ENCODE data around the gene HAUS1.
"Not testable (repeated sequence)": the region's sequence is repeated elsewhere in the genome, so short reads cannot be mapped to it uniquely, and the experiment has no call there.

HAUS1 gene

GRCh38 chr18:46104128-46104911 is at the start of gene HAUS1:
TSS of gene HAUS1 (plus strand) at chr18:46104385. CDS start at chr18:46104412, 27 bp downstream.
- peak; percentile 95 for DNase-seq

GRCh38 chr18:46054956-46055837 is 49.0 kb upstream of the HAUS1 start:
- no peak for DNase-seq

GRCh38 chr18:46055838-46056230 is 48.4 kb upstream of the HAUS1 start:
- DNase-seq: no peak

GRCh38 chr18:46060359-46060841 is 43.8 kb upstream of the HAUS1 start:
- DNase-seq: no peak

- no peak for DNase-seq
These were observed 42.8 kb upstream of the HAUS1 start for GRCh38 chr18:46061387-46061786.

GRCh38 chr18:46061796-46062195 is 42.4 kb upstream of the HAUS1 start:
- DNase-seq: no peak

- no peak for DNase-seq
These were observed 41.4 kb upstream of the HAUS1 start for GRCh38 chr18:46062781-46063180.

- no peak for DNase-seq
These were observed 36.7 kb upstream of the HAUS1 start for GRCh38 chr18:46067438-46068007.

GRCh38 chr18:46068763-46069162 is 35.4 kb upstream of the HAUS1 start:
- DNase-seq: no peak

- no peak for DNase-seq
These were observed 34.7 kb upstream of the HAUS1 start for GRCh38 chr18:46069524-46069923.

- no peak for DNase-seq
These were observed 34.0 kb upstream of the HAUS1 start for GRCh38 chr18:46070232-46070631.

GRCh38 chr18:46070815-46071652 is 33.2 kb upstream of the HAUS1 start:
- DNase-seq: peak; percentile 65

GRCh38 chr18:46071653-46072375 is 32.4 kb upstream of the HAUS1 start, which contains the start of gene PSTPIP2:
TSS of gene PSTPIP2 (minus strand) at chr18:46072260. CDS start at chr18:46072188, 72 bp downstream.
- peak; percentile 86 for DNase-seq

- no peak for DNase-seq
These were observed 31.8 kb upstream of the HAUS1 start for GRCh38 chr18:46072376-46072867.

- no peak for DNase-seq
These were observed 31.2 kb upstream of the HAUS1 start for GRCh38 chr18:46072959-46073358.

- DNase-seq: peak; percentile 69
These were observed 30.5 kb upstream of the HAUS1 start for GRCh38 chr18:46073474-46074331.

GRCh38 chr18:46079336-46079735 is 24.8 kb upstream of the HAUS1 start:
- no peak for DNase-seq

- no peak for DNase-seq
These were observed 24.0 kb upstream of the HAUS1 start for GRCh38 chr18:46080156-46080555.

- no peak for DNase-seq
These were observed 19.8 kb upstream of the HAUS1 start for GRCh38 chr18:46084431-46084830.

GRCh38 chr18:46088501-46088900 is 15.7 kb upstream of the HAUS1 start:
- not testable (repeated sequence) for DNase-seq

All from activated effector memory CD4-positive, alpha-beta T cell treated with anti-CD3 and anti-CD28 coated beads, Interleukin-2, amount 50 U/mL, for 16 hours (primary cell).